Central memory CD4-positive, alpha-beta T cell (primary cell): Measurements from ENCODE around the gene ALCAM.

Experiments
- DNase-seq: peaks from one replicate; pipeline ENCODE4 v3.0.0; 2022
- total RNA-seq, 3 experiments: gene quantifications; one replicate each; lab custom pipeline; 2026; lab: John Stamatoyannopoulos, UW

Gene ALCAM
- 12.0 to 24.8 (median 15.7) reads per million in 3 experiments for total RNA-seq

- DNase-seq: peak; percentile 79
Measured at GRCh38 chr3:105366326-105367062, at the start of gene ALCAM. TSS of gene ALCAM (plus strand) at chr3:105366909.

GRCh38 chr3:105317841-105318240, 48.9 kb upstream of the ALCAM start:
- DNase-seq: no peak

- DNase-seq: no peak
Measured at GRCh38 chr3:105322570-105323273, 44.0 kb upstream of the ALCAM start.

GRCh38 chr3:105323274-105323599, 43.5 kb upstream of the ALCAM start:
- no peak for DNase-seq

- no peak for DNase-seq
Measured at GRCh38 chr3:105324951-105325350, 41.8 kb upstream of the ALCAM start.

GRCh38 chr3:105327662-105328337, 38.9 kb upstream of the ALCAM start:
- DNase-seq: no peak

GRCh38 chr3:105328338-105328730, 38.4 kb upstream of the ALCAM start:
- no peak for DNase-seq

- DNase-seq: no peak
Measured at GRCh38 chr3:105332961-105333360, 33.7 kb upstream of the ALCAM start.

- DNase-seq: no peak
Measured at GRCh38 chr3:105334138-105334882, 32.4 kb upstream of the ALCAM start.

GRCh38 chr3:105339946-105340345, 26.8 kb upstream of the ALCAM start:
- DNase-seq: no peak

GRCh38 chr3:105343991-105344390, 22.7 kb upstream of the ALCAM start:
- DNase-seq: no peak

GRCh38 chr3:105345156-105345555, 21.6 kb upstream of the ALCAM start:
- DNase-seq: no peak

- no peak for DNase-seq
Measured at GRCh38 chr3:105347625-105348302, 18.9 kb upstream of the ALCAM start.

GRCh38 chr3:105348307-105348706, 18.4 kb upstream of the ALCAM start:
- no peak for DNase-seq

- DNase-seq: no peak
Measured at GRCh38 chr3:105349684-105350387, 16.9 kb upstream of the ALCAM start.

GRCh38 chr3:105351821-105352220, 14.9 kb upstream of the ALCAM start:
- no peak for DNase-seq

GRCh38 chr3:105352976-105353375, 13.7 kb upstream of the ALCAM start:
- no peak for DNase-seq

GRCh38 chr3:105353485-105354161, 13.1 kb upstream of the ALCAM start:
- DNase-seq: no peak

- no peak for DNase-seq
Measured at GRCh38 chr3:105354429-105354828, 12.3 kb upstream of the ALCAM start.

- no peak for DNase-seq
Measured at GRCh38 chr3:105355408-105356061, 11.2 kb upstream of the ALCAM start.

- DNase-seq: no peak
Measured at GRCh38 chr3:105356396-105356795, 10.3 kb upstream of the ALCAM start.
